Left lung (tissue), 10 donors: ENCODE results near the gene ZNF3. TPM values are rescaled to one million over a fixed set of nuclear protein-coding genes. Genes with fewer than 3 reads are reported as not detected.

Experiments used
- ATAC-seq: fragments of 200-7000 bp; cut with Tn5 transposase; one replicate; pipeline ENCODE4 v1.9.1; 2020; ENCODE audit warnings: moderate library complexity
- DNase-seq, 4 donors: peaks; one replicate each; pipeline ENCODE4 v3.0.0-alpha.2; 2013 to 2020
- H3K27ac ChIP-seq, 2 donors: fragments of 200-600 bp; sonication (generic) in 1 of 2; one replicate each; pipeline versions ENCODE4 v1.5.0 to v1.8.0; 2020 to 2021
- H3K27me3 ChIP-seq, 2 donors: fragments of 200-600 bp; sonication (generic) in 1 of 2; one replicate each; pipeline versions ENCODE4 v1.5.0 to v1.8.0; 2020 to 2021
- H3K36me3 ChIP-seq, 2 donors: fragments of 200-600 bp; sonication (generic) in 1 of 2; one replicate each; pipeline versions ENCODE4 v1.5.0 to v1.8.0; 2020 to 2021
- H3K4me1 ChIP-seq, 2 donors: fragments of 200-600 bp; one replicate each; pipeline ENCODE4 v1.8.0; 2021
- H3K4me3 ChIP-seq, 2 donors: fragments of 200-600 bp; sonication (generic) in 1 of 2; one replicate each; pipeline versions ENCODE4 v1.5.0 to v1.8.0; 2020 to 2021; ENCODE audit warnings: mild to moderate bottlenecking in 1 of 2
- H3K9me3 ChIP-seq, 2 donors: fragments of 200-600 bp; sonication (generic) in 1 of 2; one replicate each; pipeline versions ENCODE4 v1.5.0 to v1.8.0; 2020 to 2021
- intact Hi-C, 2 donors: fragments of 100-400 bp; cut with DNase I; formaldehyde crosslinking; loops; one replicate each; pipeline versions ENCODE4 v1.11.2 to v1.14.2; 2022
- polyA plus RNA-seq, 6 donors: library from polyadenylated mRNA; unstranded; fragments of 120-200 nt; gene quantifications; one replicate each; pipeline ENCODE4 v1.2.1, GENCODE V29; 2013; ENCODE audit not compliant: insufficient read length in 6 of 6
- total RNA-seq, 2 donors: library from RNA; stranded (reverse); fragmentation: NEBNext Ultra II Directional; extraction: Animal tissue kit (Norgen Biotek cat#: 25700); gene quantifications; one replicate each; pipeline ENCODE4 v1.2.1, GENCODE V29; 2021
- TF ChIP-seq, protein P1 (sequence below), 2 donors: fragments of 200-600 bp; sonication (generic) in 1 of 2; IDR thresholded peaks; one replicate each; pipeline versions ENCODE4 v1.5.0 to v1.8.0; 2021; ENCODE audit warnings: antibody characterized with exemption in 2 of 2
- donor health status: DM: no; HTN: yes; CAD: no.
- donor health status: DM: no; HTN: no; CAD: no.

Gene ZNF3
- total and polyA plus RNA-seq, 8 donors: 22.5 to 53.1 (median 49.5) TPM

DNA sequence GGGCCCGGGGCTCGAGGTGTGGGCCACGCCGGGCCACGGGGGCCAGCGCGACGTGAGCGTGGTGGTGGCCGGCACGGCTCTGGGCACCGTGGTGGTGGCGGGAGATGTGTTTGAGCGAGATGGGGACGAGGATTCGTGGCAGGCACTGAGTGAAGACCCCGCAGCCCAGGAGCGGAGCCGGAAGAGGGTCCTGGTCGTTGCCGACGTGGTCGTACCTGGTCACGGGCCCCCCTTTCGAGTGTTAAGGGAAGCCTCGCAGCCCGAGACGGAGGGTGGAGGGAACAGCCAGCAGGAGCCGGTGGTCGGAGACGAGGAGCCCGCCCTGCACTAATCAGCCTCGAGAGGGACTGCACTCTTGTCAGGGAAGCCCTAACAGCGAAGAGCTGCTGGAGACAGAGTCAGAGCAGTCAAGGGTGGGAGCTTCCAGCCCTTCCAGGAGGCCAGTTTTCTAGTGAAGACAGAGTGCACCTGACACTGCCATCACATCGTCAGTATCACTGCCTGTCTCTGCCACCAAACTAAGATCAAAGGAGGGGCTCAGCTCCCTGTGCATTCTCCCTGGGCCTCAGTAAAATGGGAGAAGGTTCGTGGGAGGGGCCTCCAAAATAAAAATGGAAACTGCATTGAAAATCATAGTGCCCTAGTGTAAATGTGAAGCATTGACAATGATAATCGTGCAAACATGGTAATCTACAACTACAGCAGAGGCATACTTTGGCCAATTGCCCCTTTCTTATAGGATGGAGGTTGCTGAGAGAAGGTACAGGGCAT lies 46.5 kb upstream of the ZNF3 start:
- ATAC-seq (peak; percentile 0), DNase-seq (peak in 2 of 4 donors; percentile 18 to 39)
- no peaks in the 10 kb centered on the region for H3K9me3 ChIP-seq
- H3K4me3 ChIP-seq: peak overlapping the region; percentile 93 to 96
- no peaks in the 10 kb centered on the region for H3K36me3 ChIP-seq
- peak overlapping the region; percentile 96 to 97 for H3K27ac ChIP-seq
- no peaks in the 10 kb centered on the region for H3K27me3 ChIP-seq
- intact Hi-C loops: no loop called here
- TF ChIP-seq, protein P1, sequence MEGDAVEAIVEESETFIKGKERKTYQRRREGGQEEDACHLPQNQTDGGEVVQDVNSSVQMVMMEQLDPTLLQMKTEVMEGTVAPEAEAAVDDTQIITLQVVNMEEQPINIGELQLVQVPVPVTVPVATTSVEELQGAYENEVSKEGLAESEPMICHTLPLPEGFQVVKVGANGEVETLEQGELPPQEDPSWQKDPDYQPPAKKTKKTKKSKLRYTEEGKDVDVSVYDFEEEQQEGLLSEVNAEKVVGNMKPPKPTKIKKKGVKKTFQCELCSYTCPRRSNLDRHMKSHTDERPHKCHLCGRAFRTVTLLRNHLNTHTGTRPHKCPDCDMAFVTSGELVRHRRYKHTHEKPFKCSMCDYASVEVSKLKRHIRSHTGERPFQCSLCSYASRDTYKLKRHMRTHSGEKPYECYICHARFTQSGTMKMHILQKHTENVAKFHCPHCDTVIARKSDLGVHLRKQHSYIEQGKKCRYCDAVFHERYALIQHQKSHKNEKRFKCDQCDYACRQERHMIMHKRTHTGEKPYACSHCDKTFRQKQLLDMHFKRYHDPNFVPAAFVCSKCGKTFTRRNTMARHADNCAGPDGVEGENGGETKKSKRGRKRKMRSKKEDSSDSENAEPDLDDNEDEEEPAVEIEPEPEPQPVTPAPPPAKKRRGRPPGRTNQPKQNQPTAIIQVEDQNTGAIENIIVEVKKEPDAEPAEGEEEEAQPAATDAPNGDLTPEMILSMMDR (IDR thresholded peaks at IDR 0.05): no peak
- H3K4me1 ChIP-seq: peaks cover 5 to 39% of the 10 kb centered on the region in 2 donors

GRCh38 chr7:100126931-100127865 lies 45.7 kb upstream of the ZNF3 start, which contains the start of gene MBLAC1:
Gene MBLAC1 (plus strand): TSS chr7:100126967. CDS start chr7:100127396, 429 bp downstream.
- Histone ChIP-seq H3K9me3 (no peaks in the 10 kb centered on the region), H3K27ac (peak within 1 kb of the TSS; percentile 96 to 97), H3K27me3 (no peaks in the 10 kb centered on the region), H3K4me1 (peaks cover 5 to 39% of the 10 kb centered on the region in 2 donors), H3K4me3 (peak within 1 kb of the TSS; percentile 93 to 96), H3K36me3 (no peaks in the 10 kb centered on the region)
- TF ChIP-seq, protein P1 (IDR thresholded peaks at IDR 0.05): no peak
- intact Hi-C loops: no loop called here
- peak; percentile 91 to 95 (median 92) for DNase-seq
- ATAC-seq: peak; percentile 96

DNA sequence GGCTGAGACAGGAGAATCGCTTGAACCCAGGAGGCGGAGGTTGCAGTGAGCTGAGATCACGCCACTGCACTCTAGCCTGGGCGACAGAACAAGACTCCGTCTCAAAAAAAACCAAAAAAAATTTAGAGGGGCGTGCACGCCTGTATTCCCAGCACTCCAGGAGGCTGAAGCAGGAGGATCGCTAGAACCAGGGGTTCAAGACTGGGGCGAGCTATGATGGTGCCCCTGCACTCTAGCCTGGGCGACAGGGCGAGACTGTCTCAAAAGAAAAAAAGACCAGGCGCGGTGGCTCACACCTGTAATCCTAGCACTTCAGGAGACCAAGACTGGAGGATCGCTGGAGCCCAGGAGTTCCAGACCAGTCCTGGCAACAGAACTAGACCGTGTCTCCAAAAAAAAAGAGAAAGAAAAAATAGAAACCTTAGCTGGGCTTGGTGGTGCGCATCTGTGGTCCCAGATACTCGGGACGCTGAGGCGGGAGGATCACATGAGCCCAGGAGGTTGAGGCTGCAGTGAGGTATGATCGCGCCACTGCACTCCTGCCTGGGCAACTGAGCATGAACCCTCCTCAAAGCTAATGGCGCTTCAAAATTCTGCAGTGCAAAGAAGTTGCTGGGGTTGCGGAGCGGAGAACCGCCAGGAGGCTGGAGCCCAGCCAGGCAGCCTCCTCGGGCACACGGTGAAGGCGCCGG lies 44.9 kb upstream of the ZNF3 start:
- no peak for DNase-seq
- TF ChIP-seq, protein P1 (IDR thresholded peaks at IDR 0.05): no peak
- ATAC-seq: peak; percentile 55
- Histone ChIP-seq H3K36me3 (no peaks in the 10 kb centered on the region), H3K4me1 (peaks cover 5 to 37% of the 10 kb centered on the region in 2 donors), H3K4me3 (peak overlapping the region; percentile 93 to 96), H3K9me3 (no peaks in the 10 kb centered on the region), H3K27ac (peak overlapping the region; percentile 96 to 97), H3K27me3 (no peaks in the 10 kb centered on the region)
- intact Hi-C loops: no loop called here

DNA sequence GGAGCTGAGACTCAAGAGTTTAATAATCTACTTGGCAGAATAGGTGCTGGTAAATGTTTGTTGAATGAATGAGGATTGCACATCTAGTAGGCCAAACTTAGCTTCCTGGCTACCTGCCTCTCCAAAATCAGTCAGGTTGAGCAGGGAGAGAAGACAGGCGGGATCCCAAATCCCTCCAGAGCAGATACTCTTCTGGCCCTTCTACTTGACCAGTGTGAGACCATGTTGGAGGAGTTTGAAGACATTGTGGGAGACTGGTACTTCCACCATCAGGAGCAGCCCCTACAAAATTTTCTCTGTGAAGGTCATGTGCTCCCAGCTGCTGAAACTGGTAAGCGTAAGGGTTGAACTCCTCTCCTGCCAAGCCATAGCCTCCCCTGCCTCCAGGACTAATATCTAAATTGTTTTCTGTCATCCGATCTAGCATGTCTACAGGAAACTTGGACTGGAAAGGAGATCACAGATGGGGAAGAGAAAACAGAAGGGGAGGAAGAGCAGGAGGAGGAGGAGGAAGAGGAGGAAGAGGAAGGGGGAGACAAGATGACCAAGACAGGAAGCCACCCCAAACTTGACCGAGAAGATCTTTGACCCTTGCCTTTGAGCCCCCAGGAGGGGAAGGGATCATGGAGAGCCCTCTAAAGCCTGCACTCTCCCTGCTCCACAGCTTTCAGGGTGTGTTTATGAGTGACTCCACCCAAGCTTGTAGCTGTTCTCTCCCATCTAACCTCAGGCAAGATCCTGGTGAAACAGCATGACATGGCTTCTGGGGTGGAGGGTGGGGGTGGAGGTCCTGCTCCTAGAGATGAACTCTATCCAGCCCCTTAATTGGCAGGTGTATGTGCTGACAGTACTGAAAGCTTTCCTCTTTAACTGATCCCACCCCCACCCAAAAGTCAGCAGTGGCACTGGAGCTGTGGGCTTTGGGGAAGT lies 43.0 kb upstream of the ZNF3 start:
- TF ChIP-seq, protein P1 (IDR thresholded peaks at IDR 0.05): no peak
- DNase-seq (no peak), ATAC-seq (no peak)
- Histone ChIP-seq H3K27ac (no peak overlapping the region), H3K27me3 (no peaks in the 10 kb centered on the region), H3K4me1 (peaks cover 12 to 39% of the 10 kb centered on the region in 2 donors), H3K9me3 (no peaks in the 10 kb centered on the region), H3K36me3 (no peaks in the 10 kb centered on the region), H3K4me3 (no peak overlapping the region)
- intact Hi-C loops: no loop called here
